HepG2 (cell line): ENCODE data around the gene MT1A. TPM values are rescaled to one million over a fixed set of nuclear protein-coding genes. Genes with fewer than 3 reads are reported as not detected.

ENCODE experiments used
- AKAP8 ChIP-seq: sonication (generic); formaldehyde crosslinking; IDR thresholded peaks from 2 replicates; pipeline ENCODE4 v1.5.1; 2020; ENCODE audit warnings: mild to moderate bottlenecking, missing genetic modification reagents
- IRF2 ChIP-seq: IDR thresholded peaks from 2 replicates; pipeline ENCODE4 v1.6.1; 2018; ENCODE audit warnings: missing genetic modification reagents, missing compliant biosample characterization
- KLF9 ChIP-seq: IDR thresholded peaks from 2 replicates; pipeline ENCODE4 v1.6.1; 2016; ENCODE audit warnings: low read depth
- LRRFIP1 ChIP-seq: sonication (generic); formaldehyde crosslinking; conservative IDR thresholded peaks from 2 replicates; pipeline ENCODE4 v1.4.0; 2020; ENCODE audit warnings: missing genetic modification reagents
- MED1 ChIP-seq: sonication (generic); formaldehyde crosslinking; IDR thresholded peaks from 2 replicates; pipeline ENCODE4 v1.4.0; 2020; ENCODE audit warnings: missing genetic modification reagents
- NCOR1 ChIP-seq: fragments of 200-600 bp; sonication (generic); IDR thresholded peaks from 2 replicates; pipeline ENCODE4 v1.7.0; 2017; ENCODE audit warnings: antibody characterized with exemption, low read length, borderline replicate concordance
- ONECUT2 ChIP-seq: sonication (generic); formaldehyde crosslinking; IDR thresholded peaks from 2 replicates; pipeline ENCODE4 v1.4.0; 2020; ENCODE audit warnings: missing genetic modification reagents
- REPIN1 ChIP-seq: sonication (generic); formaldehyde crosslinking; IDR thresholded peaks from 2 replicates; pipeline ENCODE4 v1.8.0; 2022; ENCODE audit warnings: missing genetic modification reagents, low read depth, mild to moderate bottlenecking, borderline replicate concordance
- RERE ChIP-seq: IDR thresholded peaks from 2 replicates; pipeline ENCODE4 v1.6.1; 2016; ENCODE audit warnings: low read depth, missing genetic modification reagents, missing compliant biosample characterization
- TAF15 ChIP-seq: fragments of 200-400 bp; formaldehyde crosslinking; IDR thresholded peaks from one replicate; pipeline ENCODE4 v1.6.1; 2018; ENCODE audit warnings: mild to moderate bottlenecking, low read depth, low read length; ENCODE audit not compliant: poor library complexity, severe bottlenecking
- ZBTB21 ChIP-seq: sonication (generic); formaldehyde crosslinking; IDR thresholded peaks from 2 replicates; pipeline ENCODE4 v1.4.0; 2020; ENCODE audit warnings: missing genetic modification reagents
- ZNF12 ChIP-seq: sonication (generic); formaldehyde crosslinking; IDR thresholded peaks from 2 replicates; pipeline ENCODE4 v1.5.0; 2020; ENCODE audit warnings: missing genetic modification reagents
- ZNF136 ChIP-seq: sonication (generic); formaldehyde crosslinking; IDR thresholded peaks from 2 replicates; pipeline ENCODE4 v1.8.1; 2022; ENCODE audit warnings: low read depth, mild to moderate bottlenecking, moderate library complexity, missing genetic modification reagents
- ZNF232 ChIP-seq: sonication (generic); formaldehyde crosslinking; IDR thresholded peaks from 2 replicates; pipeline ENCODE4 v1.4.0; 2020; ENCODE audit warnings: missing genetic modification reagents, borderline replicate concordance
- ZNF251 ChIP-seq: sonication (generic); formaldehyde crosslinking; IDR thresholded peaks from 2 replicates; pipeline ENCODE4 v1.9.0; 2021; ENCODE audit warnings: mild to moderate bottlenecking, missing genetic modification reagents
- ZNF274 ChIP-seq: sonication (generic); formaldehyde crosslinking; IDR thresholded peaks from 2 replicates; pipeline ENCODE4 v1.5.1; 2020; ENCODE audit warnings: mild to moderate bottlenecking, missing genetic modification reagents
- polyA plus RNA-seq, 8 experiments: library from polyadenylated mRNA; depleted of rRNA in 3 of 8; stranded (reverse) in 7 of 8; unstranded in 1 of 8; fragments of >200 nt; fragmentation: Illumina TruSeq in 4 of 8; extraction: Trizol in 4 of 8; gene quantifications; 2 replicates each; pipeline versions ENCODE4 v1.2.1 to v1.2.3, GENCODE V29; 2011 to 2016; ENCODE audit warnings: low read depth in 4 of 8, missing spikeins in 1 of 8, mixed read lengths in 1 of 8; ENCODE audit not compliant: insufficient read depth in 1 of 8
- total RNA-seq, 5 experiments: library from RNA; depleted of rRNA; stranded (reverse); fragments of >200 nt; fragmentation: Illumina TruSeq; extraction: Trizol; gene quantifications; 2 replicates each; pipeline ENCODE4 v1.2.3, GENCODE V29; 2016; ENCODE audit warnings: low read depth in 1 of 5
- TF ChIP-seq, protein P1 (sequence below): sonication (generic); formaldehyde crosslinking; conservative IDR thresholded peaks from 2 replicates; pipeline ENCODE4 v1.4.0; 2020; ENCODE audit warnings: mild to moderate bottlenecking, missing genetic modification reagents, moderate library complexity

MT1A gene
- total and polyA plus RNA-seq, 2 of the 13 experiments (the other 11 are each of a cell fraction or from before 2014, with no cell fraction given) = 8.3 to 10.4 TPM

DNA sequence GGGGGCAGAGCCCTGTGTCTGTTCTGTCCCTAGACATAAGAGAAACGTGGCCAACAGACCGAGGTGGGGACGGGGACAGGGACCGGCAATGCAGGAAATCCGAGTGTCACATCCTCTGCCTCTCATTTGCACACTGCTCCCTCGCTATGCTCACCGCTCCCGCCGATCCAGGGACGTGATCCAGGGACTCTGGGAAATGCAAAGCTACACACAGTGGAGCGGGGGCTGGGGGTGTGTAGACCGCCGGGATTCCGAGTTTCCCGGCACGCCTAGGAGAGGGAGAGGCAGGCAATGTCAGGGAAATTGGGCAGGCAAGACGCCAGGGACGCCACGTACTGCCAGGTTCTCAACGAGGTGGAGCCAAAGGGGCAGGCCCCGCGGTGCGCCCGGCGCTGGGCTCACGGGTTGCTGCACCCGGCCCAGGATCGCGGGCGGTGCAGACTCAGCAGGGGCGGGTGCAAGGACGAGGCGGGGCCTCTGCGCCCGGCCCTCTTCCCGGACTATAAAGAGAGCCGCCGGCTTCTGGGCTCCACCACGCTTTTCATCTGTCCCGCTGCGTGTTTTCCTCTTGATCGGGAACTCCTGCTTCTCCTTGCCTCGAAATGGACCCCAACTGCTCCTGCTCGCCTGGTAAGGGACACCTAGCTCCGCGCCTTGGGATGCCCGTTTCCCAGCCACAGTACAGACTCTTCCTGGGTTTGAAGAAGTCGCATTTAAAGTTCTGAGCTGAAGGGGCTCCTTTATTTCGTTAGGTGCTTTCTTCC, 43.7 kb downstream of the MT1A start, which contains the start of gene MT1X (continued):
- TF ChIP-seq RERE (CRISPR knock-in tag) = no peak
- TF ChIP-seq KLF9 = peak; percentile 29; the same call in 1 of the 2 replicates
- peak; percentile 70; the same call in 1 of the 2 replicates for TF ChIP-seq ZNF251
- TF ChIP-seq ZNF12 (CRISPR knock-in tag) = peak; percentile 56; the same call in 1 of the 2 replicates
- peak; percentile 72 for TF ChIP-seq TAF15
- peak; percentile 85 for TF ChIP-seq ZNF274 (CRISPR knock-in tag)
- no peak for TF ChIP-seq ZBTB21 (CRISPR knock-in tag)
- peak; percentile 84; the same call in 1 of the 2 replicates for TF ChIP-seq AKAP8 (CRISPR knock-in tag)
- TF ChIP-seq, protein P1, sequence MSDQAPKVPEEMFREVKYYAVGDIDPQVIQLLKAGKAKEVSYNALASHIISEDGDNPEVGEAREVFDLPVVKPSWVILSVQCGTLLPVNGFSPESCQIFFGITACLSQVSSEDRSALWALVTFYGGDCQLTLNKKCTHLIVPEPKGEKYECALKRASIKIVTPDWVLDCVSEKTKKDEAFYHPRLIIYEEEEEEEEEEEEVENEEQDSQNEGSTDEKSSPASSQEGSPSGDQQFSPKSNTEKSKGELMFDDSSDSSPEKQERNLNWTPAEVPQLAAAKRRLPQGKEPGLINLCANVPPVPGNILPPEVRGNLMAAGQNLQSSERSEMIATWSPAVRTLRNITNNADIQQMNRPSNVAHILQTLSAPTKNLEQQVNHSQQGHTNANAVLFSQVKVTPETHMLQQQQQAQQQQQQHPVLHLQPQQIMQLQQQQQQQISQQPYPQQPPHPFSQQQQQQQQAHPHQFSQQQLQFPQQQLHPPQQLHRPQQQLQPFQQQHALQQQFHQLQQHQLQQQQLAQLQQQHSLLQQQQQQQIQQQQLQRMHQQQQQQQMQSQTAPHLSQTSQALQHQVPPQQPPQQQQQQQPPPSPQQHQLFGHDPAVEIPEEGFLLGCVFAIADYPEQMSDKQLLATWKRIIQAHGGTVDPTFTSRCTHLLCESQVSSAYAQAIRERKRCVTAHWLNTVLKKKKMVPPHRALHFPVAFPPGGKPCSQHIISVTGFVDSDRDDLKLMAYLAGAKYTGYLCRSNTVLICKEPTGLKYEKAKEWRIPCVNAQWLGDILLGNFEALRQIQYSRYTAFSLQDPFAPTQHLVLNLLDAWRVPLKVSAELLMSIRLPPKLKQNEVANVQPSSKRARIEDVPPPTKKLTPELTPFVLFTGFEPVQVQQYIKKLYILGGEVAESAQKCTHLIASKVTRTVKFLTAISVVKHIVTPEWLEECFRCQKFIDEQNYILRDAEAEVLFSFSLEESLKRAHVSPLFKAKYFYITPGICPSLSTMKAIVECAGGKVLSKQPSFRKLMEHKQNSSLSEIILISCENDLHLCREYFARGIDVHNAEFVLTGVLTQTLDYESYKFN (CRISPR knock-in tag) = no peak
- 0 out of 2 replicates have a peak, but pooled peaks have one; percentile 67 for TF ChIP-seq ZNF232 (CRISPR knock-in tag)
- peak; percentile 67; the same call in 1 of the 2 replicates for TF ChIP-seq REPIN1 (CRISPR knock-in tag)
- peak; percentile 42; the same call in 1 of the 2 replicates for TF ChIP-seq ONECUT2 (CRISPR knock-in tag)
- 0 out of 2 replicates have a peak, but pooled peaks have one; percentile 13 for TF ChIP-seq LRRFIP1 (CRISPR knock-in tag)
- TF ChIP-seq NCOR1 = peak; percentile 31; the same call in 1 of the 2 replicates
- TF ChIP-seq ZNF136 = no peak
- peak; percentile 64; the same call in 1 of the 2 replicates for TF ChIP-seq MED1 (CRISPR knock-in tag)
- peak; percentile 47; the same call in 1 of the 2 replicates for TF ChIP-seq IRF2 (CRISPR knock-in tag)
